ENCODE results near the gene DCP1A. TPM values are rescaled to one million over a fixed set of nuclear protein-coding genes. Genes with fewer than 3 reads are reported as not detected.

Gene DCP1A
- total and polyA plus RNA-seq, 12 donors = 4.5 to 24.1 (median 18.2) TPM

DNA sequence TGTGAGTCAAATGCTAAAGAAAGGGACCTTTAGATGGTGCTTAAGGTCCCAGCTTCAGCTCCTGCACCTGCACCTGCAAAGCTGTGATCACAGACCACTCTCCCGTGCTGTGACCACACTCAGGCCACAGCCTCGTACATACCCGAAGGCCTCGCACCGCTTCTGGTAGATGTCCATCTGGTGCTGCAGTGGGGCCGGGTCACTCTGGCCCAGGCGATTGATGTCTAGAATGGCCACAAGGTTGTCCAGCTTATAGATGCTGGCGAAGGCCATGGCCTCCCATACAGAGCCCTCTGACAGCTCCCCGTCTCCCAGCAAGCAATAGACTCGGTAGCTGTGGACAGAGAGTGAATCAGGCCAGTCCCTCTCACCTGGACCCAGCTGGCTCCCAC lies 112.5 kb downstream of the DCP1A start:
- DNase-seq (no peak), ATAC-seq (no peak)
- Histone ChIP-seq H3K9me3 (no peaks in the 10 kb centered on the region), H3K27me3 (no peaks in the 10 kb centered on the region), H3K4me1 (peaks cover 7 to 58% (median 14%) of the 10 kb centered on the region in 9 donors), H3K27ac (peak overlapping the region in 1 of 10 donors; percentile 9), H3K4me3 (no peak overlapping the region), H3K36me3 (peaks cover 3 to 98% (median 54%) of the 10 kb centered on the region in 9 donors)
- TF ChIP-seq, protein P1, sequence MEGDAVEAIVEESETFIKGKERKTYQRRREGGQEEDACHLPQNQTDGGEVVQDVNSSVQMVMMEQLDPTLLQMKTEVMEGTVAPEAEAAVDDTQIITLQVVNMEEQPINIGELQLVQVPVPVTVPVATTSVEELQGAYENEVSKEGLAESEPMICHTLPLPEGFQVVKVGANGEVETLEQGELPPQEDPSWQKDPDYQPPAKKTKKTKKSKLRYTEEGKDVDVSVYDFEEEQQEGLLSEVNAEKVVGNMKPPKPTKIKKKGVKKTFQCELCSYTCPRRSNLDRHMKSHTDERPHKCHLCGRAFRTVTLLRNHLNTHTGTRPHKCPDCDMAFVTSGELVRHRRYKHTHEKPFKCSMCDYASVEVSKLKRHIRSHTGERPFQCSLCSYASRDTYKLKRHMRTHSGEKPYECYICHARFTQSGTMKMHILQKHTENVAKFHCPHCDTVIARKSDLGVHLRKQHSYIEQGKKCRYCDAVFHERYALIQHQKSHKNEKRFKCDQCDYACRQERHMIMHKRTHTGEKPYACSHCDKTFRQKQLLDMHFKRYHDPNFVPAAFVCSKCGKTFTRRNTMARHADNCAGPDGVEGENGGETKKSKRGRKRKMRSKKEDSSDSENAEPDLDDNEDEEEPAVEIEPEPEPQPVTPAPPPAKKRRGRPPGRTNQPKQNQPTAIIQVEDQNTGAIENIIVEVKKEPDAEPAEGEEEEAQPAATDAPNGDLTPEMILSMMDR (IDR thresholded peaks at IDR 0.05) = no peak
- WGBS, 2 donors = 94 to 96% methylated on average over 10 of the region's 10 CpGs
- intact Hi-C loops (cut with DNase I) = no loop called here

- no peak for ATAC-seq
- 83 to 89% methylated on average over 15 of the region's 15 CpGs for WGBS, 2 donors
- no peaks in the 10 kb centered on the region for H3K9me3 ChIP-seq
- intact Hi-C loops (cut with DNase I) = no loop called here
- no peak overlapping the region for H3K4me3 ChIP-seq
- H3K27me3 ChIP-seq = no peaks in the 10 kb centered on the region
- peaks cover 7 to 52% (median 14%) of the 10 kb centered on the region in 9 donors for H3K4me1 ChIP-seq
- peaks cover 3 to 98% (median 59%) of the 10 kb centered on the region in 9 donors for H3K36me3 ChIP-seq
- TF ChIP-seq, protein P1 (IDR thresholded peaks at IDR 0.05) = no peak
- no peak for DNase-seq
- peak overlapping the region in 2 of 10 donors; percentile 9 to 53 for H3K27ac ChIP-seq
These were observed 113.1 kb downstream of the DCP1A start for GRCh38 chr3:53234130-53234840.

Other genes with a start within 250 kb of the DCP1A start
- 10 to 100 TPM in 4 of 10 donors, 1 to 10 TPM in 6; 5.7 to 13.1 (median 9.5) TPM for gene RFT1, start 217.1 kb downstream of the DCP1A start, total RNA-seq
- gene RFT1, start 217.1 kb downstream of the DCP1A start, polyA plus RNA-seq = 1 to 10 TPM; 4.6 to 8.2 TPM
- 10 to 100 TPM in 4 of 10 donors, 1 to 10 TPM in 6; 6.6 to 28.3 (median 7.7) TPM for gene PRKCD, start 186.3 kb downstream of the DCP1A start, total RNA-seq
- 10 to 100 TPM in 1 of 2 donors, 1 to 10 TPM in 1; 8.6 to 11.5 TPM for gene PRKCD, start 186.3 kb downstream of the DCP1A start, polyA plus RNA-seq
- 10 to 100 TPM; 16.5 to 81.8 (median 25.1) TPM for gene TKT, start 91.5 kb downstream of the DCP1A start, total RNA-seq
- 10 to 100 TPM; 54.6 to 91.4 TPM for gene TKT, start 91.5 kb downstream of the DCP1A start, polyA plus RNA-seq
- 1 to 10 TPM in 2 of 10 donors, under 1 TPM in 8; 0.19 to 1.9 (median 0.64) TPM for gene CACNA1D, start 147.1 kb upstream of the DCP1A start, total RNA-seq
- under 1 TPM; 0.04 to 0.37 TPM for gene CACNA1D, start 147.1 kb upstream of the DCP1A start, polyA plus RNA-seq

Measured in heart right ventricle (tissue), 16 donors.